ENCODE measurements around the gene HELZ.

DNA sequence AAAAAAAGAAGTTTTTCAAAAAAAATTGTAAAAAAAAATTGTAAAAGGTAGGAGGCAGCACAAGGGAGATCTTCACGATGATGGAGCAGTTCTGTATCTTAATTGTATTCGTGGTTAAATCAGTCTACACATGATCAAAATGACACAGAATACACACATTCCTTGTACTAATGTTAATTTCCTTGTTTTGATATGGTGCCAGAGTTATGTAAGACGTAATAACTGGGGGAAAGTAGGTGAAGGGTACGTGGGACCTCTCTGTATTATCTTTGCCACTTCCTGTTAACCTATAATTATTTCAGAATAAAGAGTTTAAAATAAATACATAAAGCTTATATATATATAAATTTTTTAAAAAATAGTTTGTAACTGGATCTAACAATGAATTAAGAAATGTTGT, 36.8 kb downstream of the HELZ start:
- TF ChIP-seq, protein P1, sequence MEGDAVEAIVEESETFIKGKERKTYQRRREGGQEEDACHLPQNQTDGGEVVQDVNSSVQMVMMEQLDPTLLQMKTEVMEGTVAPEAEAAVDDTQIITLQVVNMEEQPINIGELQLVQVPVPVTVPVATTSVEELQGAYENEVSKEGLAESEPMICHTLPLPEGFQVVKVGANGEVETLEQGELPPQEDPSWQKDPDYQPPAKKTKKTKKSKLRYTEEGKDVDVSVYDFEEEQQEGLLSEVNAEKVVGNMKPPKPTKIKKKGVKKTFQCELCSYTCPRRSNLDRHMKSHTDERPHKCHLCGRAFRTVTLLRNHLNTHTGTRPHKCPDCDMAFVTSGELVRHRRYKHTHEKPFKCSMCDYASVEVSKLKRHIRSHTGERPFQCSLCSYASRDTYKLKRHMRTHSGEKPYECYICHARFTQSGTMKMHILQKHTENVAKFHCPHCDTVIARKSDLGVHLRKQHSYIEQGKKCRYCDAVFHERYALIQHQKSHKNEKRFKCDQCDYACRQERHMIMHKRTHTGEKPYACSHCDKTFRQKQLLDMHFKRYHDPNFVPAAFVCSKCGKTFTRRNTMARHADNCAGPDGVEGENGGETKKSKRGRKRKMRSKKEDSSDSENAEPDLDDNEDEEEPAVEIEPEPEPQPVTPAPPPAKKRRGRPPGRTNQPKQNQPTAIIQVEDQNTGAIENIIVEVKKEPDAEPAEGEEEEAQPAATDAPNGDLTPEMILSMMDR (IDR thresholded peaks at IDR 0.05; ENCODE audit: low read length): no peak
- no peak for TF ChIP-seq EZH2 (IDR thresholded peaks at IDR 0.05; ENCODE audit: borderline replicate concordance, low read length)

Measured in OCI-LY1 (cell line).